ENCODE data around the gene KLHL41. TPM values are rescaled to one million over a fixed set of nuclear protein-coding genes. Genes with fewer than 3 reads are reported as not detected.

The KLHL41 gene
- polyA plus RNA-seq, 1 donor (not counting 4 experiments of a cell fraction or from before 2014, with no cell fraction given): 0.24 TPM

DNA sequence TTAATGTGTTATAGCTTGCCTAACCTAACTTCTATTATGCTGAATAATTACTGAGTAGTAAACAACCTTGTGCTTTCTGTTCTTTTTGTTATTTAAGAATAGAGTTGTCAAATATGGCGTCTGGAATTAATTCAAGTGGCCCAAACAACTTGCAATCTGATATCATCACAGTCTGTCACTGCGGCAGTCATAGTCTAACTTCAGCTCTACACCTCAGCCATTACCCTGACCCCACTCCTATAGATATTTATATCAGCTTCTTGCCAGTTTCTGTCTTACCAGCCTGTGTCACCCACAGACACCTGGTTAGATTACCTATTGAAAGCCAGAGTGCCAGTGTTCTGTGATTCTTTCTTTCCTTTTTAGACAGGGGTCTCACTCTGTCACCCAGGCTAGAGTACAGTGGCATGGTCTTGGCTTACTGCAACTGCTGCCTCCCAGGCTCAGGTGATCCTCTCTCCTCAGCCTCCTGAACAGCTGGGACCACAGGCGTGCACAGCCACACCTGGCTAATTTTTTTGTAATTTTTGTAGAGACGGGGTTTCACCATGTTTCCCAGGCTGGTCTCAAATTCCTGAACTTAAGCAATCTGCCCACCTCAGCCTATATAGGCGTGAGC is 14.1 kb upstream of the KLHL41 start:
- DNase-seq (ENCODE audit: low read depth, low spot score) (no peak), FAIRE-seq (no peak)
- no peak overlapping the region for H2AFZ ChIP-seq (ENCODE audit: control insufficient read depth, low read length)
- no peaks in the 10 kb centered on the region for H3K36me3 ChIP-seq (ENCODE audit: control insufficient read depth in 2 of 2, extremely low read depth in 1 of 2, insufficient read depth in 2 of 2, low read length in 2 of 2)
- no peaks in the 10 kb centered on the region for H3K79me2 ChIP-seq (ENCODE audit: control insufficient read depth, insufficient read depth, low read length)
- dilution Hi-C loops (cut with MboI; ENCODE audit: extremely low pct_ligation_motif_present, low sequenced_read_pairs): no loop called here
- H3K27ac ChIP-seq (ENCODE audit: control insufficient read depth, insufficient read depth, low read length): no peak overlapping the region
- no peak overlapping the region for H3K4me3 ChIP-seq (ENCODE audit: control insufficient read depth in 2 of 3, extremely low read depth in 1 of 3, insufficient read depth in 2 of 3, low read depth in 1 of 3, low read length in 3 of 3)
- no peak overlapping the region for H3K4me2 ChIP-seq (ENCODE audit: control insufficient read depth, extremely low read depth, insufficient read depth, low read depth, low read length)
- no peaks in the 10 kb centered on the region for H3K9me1 ChIP-seq (ENCODE audit: control insufficient read depth, extremely low read depth, insufficient read depth, low read length)
- no peaks in the 10 kb centered on the region for H3K27me3 ChIP-seq (ENCODE audit: control insufficient read depth, extremely low read depth, insufficient read depth, low read length)
- TF ChIP-seq EZH2 (IDR thresholded peaks at IDR 0.05; ENCODE audit: low read length): no peak
- TF ChIP-seq, protein P1, sequence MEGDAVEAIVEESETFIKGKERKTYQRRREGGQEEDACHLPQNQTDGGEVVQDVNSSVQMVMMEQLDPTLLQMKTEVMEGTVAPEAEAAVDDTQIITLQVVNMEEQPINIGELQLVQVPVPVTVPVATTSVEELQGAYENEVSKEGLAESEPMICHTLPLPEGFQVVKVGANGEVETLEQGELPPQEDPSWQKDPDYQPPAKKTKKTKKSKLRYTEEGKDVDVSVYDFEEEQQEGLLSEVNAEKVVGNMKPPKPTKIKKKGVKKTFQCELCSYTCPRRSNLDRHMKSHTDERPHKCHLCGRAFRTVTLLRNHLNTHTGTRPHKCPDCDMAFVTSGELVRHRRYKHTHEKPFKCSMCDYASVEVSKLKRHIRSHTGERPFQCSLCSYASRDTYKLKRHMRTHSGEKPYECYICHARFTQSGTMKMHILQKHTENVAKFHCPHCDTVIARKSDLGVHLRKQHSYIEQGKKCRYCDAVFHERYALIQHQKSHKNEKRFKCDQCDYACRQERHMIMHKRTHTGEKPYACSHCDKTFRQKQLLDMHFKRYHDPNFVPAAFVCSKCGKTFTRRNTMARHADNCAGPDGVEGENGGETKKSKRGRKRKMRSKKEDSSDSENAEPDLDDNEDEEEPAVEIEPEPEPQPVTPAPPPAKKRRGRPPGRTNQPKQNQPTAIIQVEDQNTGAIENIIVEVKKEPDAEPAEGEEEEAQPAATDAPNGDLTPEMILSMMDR (optimal IDR thresholded peaks at IDR 0.05 in 1 of 3, IDR thresholded peaks at IDR 0.05 in 1 of 3, conservative IDR thresholded peaks at IDR 0.05 in 1 of 3; ENCODE audit: extremely low read depth in 1 of 3, insufficient read depth in 2 of 3, low read length in 3 of 3): no peak
- no peaks in the 10 kb centered on the region for H3K4me1 ChIP-seq (ENCODE audit: control insufficient read depth, extremely low read depth, insufficient read depth, low read length)
- H4K20me1 ChIP-seq (ENCODE audit: control insufficient read depth, extremely low read depth, insufficient read depth, low read length): no peaks in the 10 kb centered on the region
- H3K9me3 ChIP-seq (ENCODE audit: control insufficient read depth, low read depth, low read length): no peaks in the 10 kb centered on the region
- H3K9ac ChIP-seq (ENCODE audit: control insufficient read depth, extremely low read depth, insufficient read depth, low read length): no peak overlapping the region

DNA sequence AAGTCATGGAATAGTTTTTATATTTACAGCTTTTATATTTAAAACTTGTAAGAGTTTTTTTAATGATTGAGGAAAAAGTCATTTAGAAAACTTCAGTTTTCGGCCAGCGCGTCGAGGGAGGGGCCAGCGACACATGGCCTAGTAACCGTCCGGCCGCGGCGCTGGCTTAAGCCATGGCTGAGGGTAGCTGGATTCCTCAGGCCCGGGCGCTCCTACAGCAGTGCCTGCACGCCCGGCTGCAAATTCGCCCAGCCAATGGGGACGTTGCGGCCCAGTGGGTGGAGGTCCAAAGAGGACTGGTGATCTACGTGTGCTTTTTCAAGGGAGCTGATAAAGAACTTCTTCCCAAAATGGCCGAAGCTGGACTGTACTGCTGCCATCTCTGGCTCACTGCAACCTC is 4.9 kb upstream of the KLHL41 start:
- no peak overlapping the region for H3K4me3 ChIP-seq (ENCODE audit: control insufficient read depth in 2 of 3, extremely low read depth in 1 of 3, insufficient read depth in 2 of 3, low read depth in 1 of 3, low read length in 3 of 3)
- H3K9ac ChIP-seq (ENCODE audit: control insufficient read depth, extremely low read depth, insufficient read depth, low read length): no peak overlapping the region
- no peak overlapping the region for H3K27ac ChIP-seq (ENCODE audit: control insufficient read depth, insufficient read depth, low read length)
- dilution Hi-C loops (cut with MboI; ENCODE audit: extremely low pct_ligation_motif_present, low sequenced_read_pairs): no loop called here
- H3K4me2 ChIP-seq (ENCODE audit: control insufficient read depth, extremely low read depth, insufficient read depth, low read depth, low read length): no peak overlapping the region
- H3K36me3 ChIP-seq (ENCODE audit: control insufficient read depth in 2 of 2, extremely low read depth in 1 of 2, insufficient read depth in 2 of 2, low read length in 2 of 2): no peaks in the 10 kb centered on the region
- H3K9me1 ChIP-seq (ENCODE audit: control insufficient read depth, extremely low read depth, insufficient read depth, low read length): no peaks in the 10 kb centered on the region
- no peak for DNase-seq (ENCODE audit: low read depth, low spot score)
- no peak overlapping the region for H2AFZ ChIP-seq (ENCODE audit: control insufficient read depth, low read length)
- H3K27me3 ChIP-seq (ENCODE audit: control insufficient read depth, extremely low read depth, insufficient read depth, low read length): no peaks in the 10 kb centered on the region
- peaks cover 5% of the 10 kb centered on the region for H3K4me1 ChIP-seq (ENCODE audit: control insufficient read depth, extremely low read depth, insufficient read depth, low read length)
- H3K9me3 ChIP-seq (ENCODE audit: control insufficient read depth, low read depth, low read length): no peaks in the 10 kb centered on the region
- no peak for FAIRE-seq
- TF ChIP-seq, protein P1 (optimal IDR thresholded peaks at IDR 0.05 in 1 of 3, IDR thresholded peaks at IDR 0.05 in 1 of 3, conservative IDR thresholded peaks at IDR 0.05 in 1 of 3; ENCODE audit: extremely low read depth in 1 of 3, insufficient read depth in 2 of 3, low read length in 3 of 3): no peak
- no peak for TF ChIP-seq EZH2 (IDR thresholded peaks at IDR 0.05; ENCODE audit: low read length)
- H4K20me1 ChIP-seq (ENCODE audit: control insufficient read depth, extremely low read depth, insufficient read depth, low read length): no peaks in the 10 kb centered on the region
- no peaks in the 10 kb centered on the region for H3K79me2 ChIP-seq (ENCODE audit: control insufficient read depth, insufficient read depth, low read length)
